Activated CD4-positive, alpha-beta memory T cell treated with anti-CD3 and anti-CD28 coated beads, Interleukin-2, amount 10 ng/mL, durations not matched to agents 7 days and 5 days (primary cell): ENCODE data around the gene SHC1. TPM values are rescaled to one million over a fixed set of nuclear protein-coding genes. Genes with fewer than 3 reads are reported as not detected.
A peak's percentile ranks its signal among the peaks of the same experiment; 100 is the strongest.

Experiments
- CTCF ChIA-PET: fragments of 350-600 bp; sonication (Branson Sonifier 250); formaldehyde crosslinking; loops from one replicate; lab custom pipeline; 2021; ENCODE audit warnings: antibody characterized with exemption, inconsistent platforms; lab: Charles Lee
- POLR2A ChIA-PET: fragments of 350-600 bp; sonication (Branson Sonifier 250); formaldehyde crosslinking; loops from one replicate; lab custom pipeline; 2021; ENCODE audit warnings: antibody characterized with exemption; lab: Charles Lee
- DNase-seq: peaks from one replicate; pipeline ENCODE4 v3.0.0-alpha.2; 2020
- H3K27ac Mint-ChIP-seq: one replicate; pipeline ENCODE4 v1.8.0; 2021; ENCODE audit warnings: mild to moderate bottlenecking, mixed read lengths
- H3K27me3 Mint-ChIP-seq: one replicate; pipeline ENCODE4 v1.8.0; 2021; ENCODE audit warnings: mixed read lengths
- H3K36me3 Mint-ChIP-seq: one replicate; pipeline ENCODE4 v1.8.0; 2021; ENCODE audit warnings: low read depth, mixed read lengths
- H3K4me1 Mint-ChIP-seq: one replicate; pipeline ENCODE4 v1.8.0; 2021; ENCODE audit warnings: mixed read lengths
- H3K4me3 Mint-ChIP-seq: one replicate; pipeline ENCODE4 v1.8.0; 2021; ENCODE audit warnings: mild to moderate bottlenecking, mixed read lengths
- H3K9me3 Mint-ChIP-seq: one replicate; pipeline ENCODE4 v1.8.0; 2021; ENCODE audit warnings: mixed read lengths
- total RNA-seq, 2 experiments: library from RNA; stranded (reverse); gene quantifications; one replicate each; pipeline ENCODE4 v1.2.3, GENCODE V29; 2021

The SHC1 gene
- total RNA-seq, 2 experiments from 2014 or later = 80.7 to 80.8 TPM

DNA sequence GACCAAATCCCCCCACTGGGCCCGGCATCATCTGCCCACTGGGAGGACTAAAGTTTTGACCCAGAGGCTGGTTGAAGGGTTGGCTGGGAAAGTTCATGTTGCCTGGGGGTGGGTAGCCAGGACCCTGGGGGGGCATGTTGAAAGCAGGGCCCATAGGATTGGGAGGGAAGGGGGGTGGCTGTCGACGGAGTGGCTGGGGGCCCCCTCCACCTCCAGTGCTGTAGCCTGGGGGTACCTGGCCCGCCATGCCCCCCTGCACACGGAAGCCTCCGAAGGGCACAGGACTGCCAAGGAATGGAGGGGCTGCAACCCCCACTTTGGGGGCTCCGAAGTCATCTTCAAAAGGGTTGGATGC lies 11.1 kb downstream of the SHC1 start:
- no peaks in the 10 kb centered on the region for H3K27me3 Mint-ChIP-seq
- H3K4me1 Mint-ChIP-seq = peaks cover 72% of the 10 kb centered on the region
- POLR2A ChIA-PET = interaction anchor here (1.2 to 4.3 kb wide), 5 partner anchors 7 to 57 kb away, joined by 3 to 62 read pairs (median 21); partner anchors contain the start of genes CKS1B and SHC1
- peak overlapping the region; percentile 97 for H3K4me3 Mint-ChIP-seq
- H3K36me3 Mint-ChIP-seq = peaks cover 49% of the 10 kb centered on the region
- DNase-seq = no peak
- H3K9me3 Mint-ChIP-seq = no peaks in the 10 kb centered on the region
- CTCF ChIA-PET = interaction anchor here (0.8 to 2.0 kb wide), 4 partner anchors 14 to 125 kb away, joined by 3 to 6 read pairs (median 3); no protein-coding TSS in a partner anchor
- no peak overlapping the region for H3K27ac Mint-ChIP-seq

DNA sequence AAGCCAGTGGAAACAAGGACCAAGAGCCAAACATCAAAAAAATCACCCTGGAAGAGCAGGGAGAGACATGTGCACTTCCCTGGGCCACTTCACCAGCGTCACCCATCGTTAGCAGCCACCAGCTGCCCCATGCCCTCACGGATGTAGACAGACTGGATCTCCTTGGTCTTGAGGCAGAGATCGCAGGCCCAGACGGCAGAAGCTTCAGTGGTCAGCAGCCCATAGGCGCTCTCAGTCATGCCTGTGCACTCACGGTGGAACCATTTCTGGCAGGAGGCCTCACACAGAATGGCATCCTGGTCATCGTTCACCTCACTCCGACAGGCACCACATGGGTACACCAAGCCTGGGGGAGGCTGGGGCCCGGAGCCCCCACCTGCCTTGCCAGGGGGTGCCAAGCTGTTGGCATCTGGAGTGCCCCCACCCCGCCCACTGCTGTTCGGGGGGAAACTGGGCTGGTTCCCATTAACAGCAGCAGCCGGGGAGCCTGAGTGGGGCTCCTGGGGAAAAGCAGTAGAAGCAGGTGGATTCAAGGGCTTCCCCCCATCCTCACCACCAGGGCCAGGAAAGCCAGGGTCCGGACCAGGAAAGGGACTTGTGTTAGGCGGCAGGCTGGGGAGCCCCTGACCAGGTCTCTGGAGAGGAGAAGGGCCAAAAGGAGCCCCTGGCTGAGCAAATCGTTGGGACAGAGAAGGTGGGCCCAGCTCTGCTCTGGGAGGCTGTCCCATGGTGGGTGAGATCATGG lies 11.7 kb downstream of the SHC1 start:
- no peaks in the 10 kb centered on the region for H3K9me3 Mint-ChIP-seq
- DNase-seq = no peak
- ChIA-PET CTCF (interaction anchor here (1.0 to 1.2 kb wide), 2 partner anchors 15 kb away, joined by 3 read pairs; no protein-coding TSS in a partner anchor), POLR2A (interaction anchor here (0.8 to 4.3 kb wide), 2 partner anchors 17 to 53 kb away, joined by 3 to 62 read pairs; partner anchors contain the start of gene CKS1B)
- H3K27me3 Mint-ChIP-seq = no peaks in the 10 kb centered on the region
- peak overlapping the region; percentile 49 for H3K27ac Mint-ChIP-seq
- H3K4me3 Mint-ChIP-seq = no peak overlapping the region
- H3K4me1 Mint-ChIP-seq = peaks cover 76% of the 10 kb centered on the region
- H3K36me3 Mint-ChIP-seq = peaks cover 52% of the 10 kb centered on the region

DNA sequence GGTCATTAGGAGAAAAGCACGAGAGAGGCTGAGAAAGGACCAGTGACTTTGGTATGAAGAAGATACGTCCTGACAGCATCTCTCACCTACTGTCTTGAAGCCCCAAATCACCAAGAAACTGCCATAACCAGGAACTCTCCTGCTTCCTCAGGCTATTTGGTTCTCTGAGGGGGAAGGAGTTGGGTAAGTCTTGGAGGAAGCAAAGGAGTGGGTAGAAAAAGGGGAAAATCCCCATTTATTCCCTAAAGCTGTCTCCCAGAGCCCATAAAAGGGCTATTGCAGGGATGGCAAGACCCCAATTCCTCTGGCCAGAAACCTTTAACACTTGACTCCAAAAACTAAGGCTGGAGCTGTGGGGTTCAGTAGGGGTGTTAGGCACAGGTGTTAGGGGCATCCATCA lies 12.5 kb downstream of the SHC1 start:
- Mint-ChIP-seq H3K9me3 (no peaks in the 10 kb centered on the region), H3K4me1 (peaks cover 76% of the 10 kb centered on the region), H3K27me3 (no peaks in the 10 kb centered on the region), H3K36me3 (peaks cover 51% of the 10 kb centered on the region), H3K27ac (peak overlapping the region; percentile 54), H3K4me3 (no peak overlapping the region)
- CTCF ChIA-PET = no interaction called here
- POLR2A ChIA-PET = interaction anchor here (0.8 kb wide), 1 partner anchor 54 kb away, joined by 3 read pairs; no protein-coding TSS in a partner anchor
- no peak for DNase-seq

DNA sequence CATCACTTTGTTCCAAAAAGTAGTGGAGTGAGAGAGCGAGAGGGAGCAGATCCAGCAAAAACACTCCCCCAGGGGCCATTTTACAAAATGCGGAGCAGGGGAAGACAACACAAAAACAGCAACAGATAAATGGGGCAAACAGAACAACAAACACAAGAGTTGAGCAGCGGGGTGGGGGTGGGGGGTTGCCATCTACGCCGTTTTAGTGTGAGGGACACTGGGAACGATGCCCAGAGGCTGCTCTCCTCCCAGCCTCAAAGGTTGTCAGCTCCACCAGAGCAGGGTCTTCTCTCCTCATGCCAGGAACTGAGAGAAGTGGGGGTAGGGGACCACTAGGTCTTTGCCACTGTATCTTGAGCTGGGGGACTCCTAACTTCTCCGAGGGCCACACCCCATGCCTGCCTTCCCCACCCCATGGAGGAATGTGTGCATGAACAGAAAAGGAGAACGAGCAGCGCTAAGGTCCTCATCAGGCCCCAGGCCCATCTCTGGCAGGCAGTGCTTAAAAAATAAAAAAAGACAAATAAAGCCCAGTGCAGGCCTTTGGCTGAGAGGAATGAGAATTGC lies 13.4 kb downstream of the SHC1 start:
- H3K27ac Mint-ChIP-seq = peak overlapping the region; percentile 97
- CTCF ChIA-PET = interaction anchor here (2.4 to 2.9 kb wide), 2 partner anchors 20 to 42 kb away, joined by 12 to 16 read pairs; partner anchors contain the start of gene PMVK
- no peak overlapping the region for H3K4me3 Mint-ChIP-seq
- no peaks in the 10 kb centered on the region for H3K9me3 Mint-ChIP-seq
- DNase-seq = no peak
- peaks cover 76% of the 10 kb centered on the region for H3K4me1 Mint-ChIP-seq
- peaks cover 52% of the 10 kb centered on the region for H3K36me3 Mint-ChIP-seq
- H3K27me3 Mint-ChIP-seq = no peaks in the 10 kb centered on the region
- POLR2A ChIA-PET = interaction anchor here (1.0 to 3.2 kb wide), 3 partner anchors 27 to 49 kb away, joined by 3 to 20 read pairs (median 11); partner anchors contain the start of gene FLAD1

DNA sequence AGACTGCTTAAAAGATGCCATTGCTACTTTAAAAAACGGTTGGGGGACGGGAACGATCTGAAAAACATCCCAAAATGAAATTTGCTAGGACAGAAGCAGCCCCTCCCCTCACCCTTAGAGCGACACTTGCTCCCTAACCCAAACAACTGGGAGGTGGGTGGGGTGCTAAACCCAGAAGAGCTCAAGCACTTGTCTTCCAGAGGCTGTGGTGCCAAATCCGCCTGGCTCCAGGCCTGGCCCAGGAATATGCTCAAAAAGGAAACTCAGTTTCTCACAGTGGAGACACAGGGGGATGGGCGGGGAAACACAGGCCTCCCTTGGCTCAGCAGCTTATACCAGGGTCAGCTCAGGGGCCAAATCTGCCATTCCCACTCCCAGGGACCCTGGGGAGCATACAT lies 14.0 kb downstream of the SHC1 start:
- POLR2A ChIA-PET = interaction anchor here (0.9 to 3.2 kb wide), 7 partner anchors 9 to 61 kb away, joined by 3 to 46 read pairs (median 11); partner anchors contain the start of genes CKS1B, FLAD1 and SHC1
- H3K36me3 Mint-ChIP-seq = peaks cover 55% of the 10 kb centered on the region
- peaks cover 81% of the 10 kb centered on the region for H3K4me1 Mint-ChIP-seq
- no peaks in the 10 kb centered on the region for H3K9me3 Mint-ChIP-seq
- H3K27me3 Mint-ChIP-seq = no peaks in the 10 kb centered on the region
- peak overlapping the region; percentile 97 for H3K27ac Mint-ChIP-seq
- peak overlapping the region; percentile 96 for H3K4me3 Mint-ChIP-seq
- no peak for DNase-seq
- CTCF ChIA-PET = interaction anchor here (1.0 to 2.9 kb wide), 8 partner anchors 11 to 128 kb away, joined by 3 to 16 read pairs (median 6); partner anchors contain the start of genes PMVK and SHC1

DNA sequence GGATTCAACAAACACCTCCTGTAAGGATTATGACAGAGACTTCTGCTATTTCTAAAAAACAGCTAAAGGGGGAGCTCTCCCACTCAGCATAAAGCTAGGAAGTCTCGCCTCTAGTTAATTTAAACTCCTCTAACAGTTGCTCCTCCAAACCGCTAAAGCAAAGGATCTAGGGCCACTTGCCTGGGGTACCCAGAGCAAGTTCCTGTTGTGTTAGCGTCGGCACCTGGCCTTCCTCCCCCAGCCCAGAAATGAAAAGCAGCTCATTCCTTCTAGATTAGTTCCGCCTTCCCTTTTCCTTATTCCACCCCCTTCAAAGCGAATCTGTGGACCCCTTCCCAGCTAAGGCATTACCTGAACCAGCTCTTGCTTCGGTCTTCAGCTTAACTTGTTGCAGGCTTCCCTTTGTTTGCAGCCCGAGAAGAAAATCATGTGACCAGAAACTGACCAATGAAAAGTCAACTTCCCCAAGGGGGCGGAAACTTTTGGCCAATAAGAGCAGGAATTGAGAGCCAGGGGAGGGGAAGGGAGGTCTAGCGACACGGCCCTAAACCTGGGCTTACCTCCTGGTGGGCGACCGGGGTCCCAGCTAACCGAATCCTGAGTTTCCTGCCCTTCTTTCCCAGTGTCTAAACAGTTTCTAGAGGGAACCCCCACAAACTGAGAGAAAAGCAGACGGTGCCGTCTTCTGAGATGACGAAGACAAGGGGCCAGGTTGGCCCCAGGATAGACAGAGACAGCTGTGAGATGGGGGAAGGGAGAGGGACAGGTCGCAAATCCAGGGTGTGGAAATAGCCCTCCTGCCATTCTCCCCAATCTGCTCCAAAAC lies 14.6 kb downstream of the SHC1 start, which contains the start of gene PBXIP1:
Gene PBXIP1, minus strand, starts transcription at position 382 of the 826 bp plus-strand sequence. CDS start 2,378 bp downstream, outside the sequence.
- Mint-ChIP-seq H3K4me1 (peaks cover 85% of the 10 kb centered on the region), H3K27ac (peak within 1 kb of the TSS; percentile 97), H3K9me3 (no peaks in the 10 kb centered on the region), H3K27me3 (no peaks in the 10 kb centered on the region), H3K36me3 (peaks cover 57% of the 10 kb centered on the region), H3K4me3 (peak within 1 kb of the TSS; percentile 96)
- POLR2A ChIA-PET = interaction anchor here (0.9 to 3.2 kb wide), 12 partner anchors 8 to 125 kb away, joined by 3 to 46 read pairs (median 7); partner anchors contain the start of genes CKS1B, FLAD1 and SHC1
- peak; percentile 88 for DNase-seq
- CTCF ChIA-PET = interaction anchor here (0.7 to 2.9 kb wide), 13 partner anchors 10 to 396 kb away, joined by 3 to 27 read pairs (median 4); partner anchors contain the start of genes ADAM15, KRTCAP2, PMVK and SHC1

DNA sequence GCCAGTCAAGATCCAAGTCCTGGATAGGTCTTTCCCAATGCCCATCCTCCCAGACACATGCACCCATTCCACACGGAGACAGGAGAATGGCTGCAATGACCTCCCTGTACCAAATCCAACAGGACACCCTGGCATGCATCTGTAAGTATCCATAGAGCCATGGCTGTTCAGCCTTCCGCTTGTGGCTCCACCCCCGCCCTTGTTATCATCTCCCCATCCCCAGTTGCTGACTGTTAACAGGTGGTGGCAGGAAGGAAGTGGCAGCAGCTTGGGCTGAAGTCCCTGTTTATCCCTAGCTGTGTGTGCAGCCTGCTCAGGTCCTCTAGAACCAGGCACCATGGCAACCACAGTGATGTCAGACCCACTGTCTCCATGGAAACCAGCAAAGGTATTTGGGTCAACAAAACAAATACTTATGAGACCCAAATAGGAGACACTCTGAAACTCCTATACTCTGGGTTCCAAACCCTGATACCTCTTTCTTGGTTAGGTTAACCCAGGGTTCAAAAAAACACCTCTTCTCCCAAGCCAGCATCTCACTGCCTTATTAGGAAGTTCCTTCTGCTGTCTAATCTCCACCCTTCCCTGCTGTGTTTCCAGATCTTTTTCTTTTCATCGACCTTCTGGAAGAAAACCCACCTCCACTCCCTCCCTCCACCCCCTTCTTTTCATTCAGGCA lies 15.4 kb downstream of the SHC1 start:
- H3K36me3 Mint-ChIP-seq = peaks cover 59% of the 10 kb centered on the region
- H3K9me3 Mint-ChIP-seq = no peaks in the 10 kb centered on the region
- POLR2A ChIA-PET = interaction anchor here (0.9 to 3.2 kb wide), 16 partner anchors 9 to 613 kb away, joined by 3 to 46 read pairs (median 4); partner anchors contain the start of genes CKS1B, FLAD1 and SHC1
- H3K4me3 Mint-ChIP-seq = peak overlapping the region; percentile 96
- H3K4me1 Mint-ChIP-seq = peaks cover 85% of the 10 kb centered on the region
- DNase-seq = peak; percentile 95
- CTCF ChIA-PET = interaction anchor here (0.7 to 2.9 kb wide), 15 partner anchors 10 to 396 kb away, joined by 3 to 27 read pairs (median 4); partner anchors contain the start of genes ADAM15, KRTCAP2, PMVK and SHC1
- H3K27me3 Mint-ChIP-seq = no peaks in the 10 kb centered on the region
- H3K27ac Mint-ChIP-seq = peak overlapping the region; percentile 97

DNA sequence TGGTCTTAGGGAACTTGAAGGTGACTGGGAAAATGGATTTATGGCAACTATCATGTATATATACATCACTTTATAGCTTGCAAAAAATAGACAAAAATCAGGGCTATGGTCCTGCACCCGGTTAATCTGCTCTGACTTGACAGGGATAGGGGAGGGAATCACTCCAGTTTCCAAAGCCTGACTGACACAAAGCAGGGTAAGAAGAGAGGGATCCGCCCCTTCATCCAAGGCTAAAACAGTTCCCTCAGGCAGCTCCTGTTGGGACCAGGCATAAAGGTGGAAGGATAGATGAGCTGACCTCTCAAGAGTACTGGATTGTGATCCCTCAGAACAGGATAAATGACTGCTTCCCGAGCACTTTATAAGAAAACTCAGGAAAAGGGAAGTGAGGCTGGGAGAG lies 16.0 kb downstream of the SHC1 start:
- H3K4me1 Mint-ChIP-seq = peaks cover 81% of the 10 kb centered on the region
- ChIA-PET CTCF (interaction anchor here (0.8 to 2.9 kb wide), 7 partner anchors 12 to 96 kb away, joined by 3 to 27 read pairs (median 9); partner anchors contain the start of genes ADAM15 and PMVK), POLR2A (interaction anchor here (1.1 to 3.5 kb wide), 12 partner anchors 7 to 612 kb away, joined by 3 to 46 read pairs (median 10); partner anchors contain the start of genes CKS1B, FLAD1, PYGO2 and SHC1)
- peak overlapping the region; percentile 96 for H3K4me3 Mint-ChIP-seq
- peaks cover 57% of the 10 kb centered on the region for H3K36me3 Mint-ChIP-seq
- H3K9me3 Mint-ChIP-seq = no peaks in the 10 kb centered on the region
- H3K27ac Mint-ChIP-seq = peak overlapping the region; percentile 97
- no peaks in the 10 kb centered on the region for H3K27me3 Mint-ChIP-seq
- no peak for DNase-seq

DNA sequence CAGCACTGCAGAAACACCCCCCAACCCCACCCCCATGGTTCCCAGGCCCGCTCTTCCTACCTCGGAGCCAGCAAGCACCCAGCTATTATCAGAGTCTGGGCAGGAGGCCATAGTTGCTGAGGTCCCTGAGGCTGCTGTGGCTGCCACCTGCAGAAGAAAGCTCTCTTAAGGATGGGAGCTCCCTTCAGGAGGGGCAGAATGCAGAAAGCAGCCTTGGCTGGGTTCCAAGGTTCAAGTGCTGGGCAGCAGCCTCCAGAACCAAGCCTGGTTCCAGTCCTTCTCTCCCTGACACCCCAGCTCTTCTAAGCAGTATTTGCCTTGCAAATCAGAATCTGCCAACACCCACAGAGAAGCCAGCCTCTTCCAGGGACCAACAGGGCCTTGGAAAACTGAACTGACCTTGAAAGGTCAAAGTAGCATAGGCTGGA lies 16.9 kb downstream of the SHC1 start:
- no peaks in the 10 kb centered on the region for H3K9me3 Mint-ChIP-seq
- CTCF ChIA-PET = interaction anchor here (2.5 kb wide), 1 partner anchor 63 kb away, joined by 27 read pairs; no protein-coding TSS in a partner anchor
- no peak for DNase-seq
- H3K4me1 Mint-ChIP-seq = peaks cover 81% of the 10 kb centered on the region
- H3K27me3 Mint-ChIP-seq = no peaks in the 10 kb centered on the region
- peak overlapping the region; percentile 96 for H3K4me3 Mint-ChIP-seq
- peaks cover 62% of the 10 kb centered on the region for H3K36me3 Mint-ChIP-seq
- POLR2A ChIA-PET = interaction anchor here (1.1 to 3.5 kb wide), 7 partner anchors 8 to 65 kb away, joined by 3 to 26 read pairs (median 6); partner anchors contain the start of genes PYGO2 and SHC1
- H3K27ac Mint-ChIP-seq = peak overlapping the region; percentile 97

DNA sequence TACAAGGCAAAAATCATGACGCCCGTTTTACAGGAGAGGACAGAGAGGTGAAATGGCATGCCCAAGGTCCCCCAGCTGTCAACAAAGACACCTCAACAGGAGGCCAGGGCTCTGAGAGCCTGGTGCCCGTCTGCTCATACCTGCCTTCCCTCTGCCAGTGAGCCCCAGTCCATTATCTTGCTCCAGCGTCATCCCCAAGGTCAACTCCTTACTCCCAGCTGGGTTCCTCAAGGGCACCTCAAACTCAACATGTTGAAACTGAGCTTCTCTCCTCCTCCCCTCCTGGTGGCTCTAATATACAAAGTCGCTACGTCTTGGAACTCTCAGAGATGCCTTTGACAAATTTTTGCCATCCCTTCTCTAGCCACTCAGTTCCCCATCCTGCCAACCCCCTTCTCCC lies 17.9 kb downstream of the SHC1 start:
- no peak for DNase-seq
- H3K9me3 Mint-ChIP-seq = no peaks in the 10 kb centered on the region
- peak overlapping the region; percentile 97 for H3K27ac Mint-ChIP-seq
- peak overlapping the region; percentile 96 for H3K4me3 Mint-ChIP-seq
- H3K4me1 Mint-ChIP-seq = peaks cover 78% of the 10 kb centered on the region
- ChIA-PET CTCF (interaction anchor here (0.7 to 1.6 kb wide), 6 partner anchors 14 to 393 kb away, joined by 3 to 10 read pairs (median 4); partner anchors contain the start of genes CKS1B and PMVK), POLR2A (interaction anchor here (0.9 to 3.5 kb wide), 10 partner anchors 9 to 344 kb away, joined by 3 to 21 read pairs (median 4); partner anchors contain the start of genes CKS1B, FLAD1 and PYGO2)
- H3K36me3 Mint-ChIP-seq = peaks cover 58% of the 10 kb centered on the region
- no peaks in the 10 kb centered on the region for H3K27me3 Mint-ChIP-seq
